ENCODE results near the gene MYL11.

MYL11 gene

GRCh38 chr16:30361180-30361579, 13.4 kb upstream of the MYL11 start:
- no peak overlapping the region for H3K4me3 ChIP-seq (ENCODE audit: insufficient read depth, low read length, poor library complexity, severe bottlenecking)
- no peak overlapping the region for H3K27ac ChIP-seq (ENCODE audit: low read depth, low read length)
- peaks cover 46% of the 10 kb centered on the region for H3K79me2 ChIP-seq (ENCODE audit: insufficient read depth, low read length)
- no peaks in the 10 kb centered on the region for H3K27me3 ChIP-seq (ENCODE audit: low read length)
- H2AFZ ChIP-seq (ENCODE audit: low read depth, low read length, severe bottlenecking) = no peak overlapping the region
- H3K9ac ChIP-seq (ENCODE audit: low read length) = no peak overlapping the region
- no peaks in the 10 kb centered on the region for H4K20me1 ChIP-seq (ENCODE audit: low read depth, low read length)
- no peaks in the 10 kb centered on the region for H3K9me3 ChIP-seq (ENCODE audit: insufficient read depth, low read length)
- peaks cover 12% of the 10 kb centered on the region for H3F3A ChIP-seq (ENCODE audit: insufficient read depth)
- no peaks in the 10 kb centered on the region for H3K9me2 ChIP-seq (replicated peaks; ENCODE audit: insufficient read depth, low read length)
- peaks cover 5% of the 10 kb centered on the region; the same call in 1 of the 2 replicates for H3K36me3 ChIP-seq (ENCODE audit: low read length)
- TF ChIP-seq EZH2phosphoT487 (conservative IDR thresholded peaks at IDR 0.05; ENCODE audit: low read length) (no peak), CTCF (IDR thresholded peaks at IDR 0.05; ENCODE audit: insufficient read depth, low read length, poor library complexity, severe bottlenecking) (no peak)
- H3K4me2 ChIP-seq (ENCODE audit: low read depth, low read length, poor library complexity, severe bottlenecking) = no peak overlapping the region

- no peak for TF ChIP-seq CTCF (IDR thresholded peaks at IDR 0.05; ENCODE audit: insufficient read depth, low read length, poor library complexity, severe bottlenecking)
- no peak for TF ChIP-seq EZH2phosphoT487 (conservative IDR thresholded peaks at IDR 0.05; ENCODE audit: low read length)
- Histone ChIP-seq H3K4me3 (ENCODE audit: insufficient read depth, low read length, poor library complexity, severe bottlenecking) (no peak overlapping the region), H2AFZ (ENCODE audit: low read depth, low read length, severe bottlenecking) (no peak overlapping the region), H3K9me3 (ENCODE audit: insufficient read depth, low read length) (no peaks in the 10 kb centered on the region), H3F3A (ENCODE audit: insufficient read depth) (no peaks in the 10 kb centered on the region), H3K4me2 (ENCODE audit: low read depth, low read length, poor library complexity, severe bottlenecking) (no peak overlapping the region), H3K27me3 (ENCODE audit: low read length) (no peaks in the 10 kb centered on the region), H4K20me1 (ENCODE audit: low read depth, low read length) (no peaks in the 10 kb centered on the region; the same call in 1 of the 2 replicates), H3K79me2 (ENCODE audit: insufficient read depth, low read length) (peaks cover 83% of the 10 kb centered on the region), H3K9ac (ENCODE audit: low read length) (no peak overlapping the region), H3K36me3 (ENCODE audit: low read length) (peaks cover 5% of the 10 kb centered on the region; the same call in 1 of the 2 replicates), H3K9me2 (replicated peaks; ENCODE audit: insufficient read depth, low read length) (no peaks in the 10 kb centered on the region), H3K27ac (ENCODE audit: low read depth, low read length) (no peak overlapping the region)
These were observed 9.4 kb upstream of the MYL11 start for GRCh38 chr16:30365200-30365599.

- no peak overlapping the region for H3K27ac ChIP-seq (ENCODE audit: low read depth, low read length)
- H4K20me1 ChIP-seq (ENCODE audit: low read depth, low read length) = no peaks in the 10 kb centered on the region; the same call in 1 of the 2 replicates
- peaks cover 3% of the 10 kb centered on the region; the same call in 1 of the 2 replicates for H3F3A ChIP-seq (ENCODE audit: insufficient read depth)
- H3K9me3 ChIP-seq (ENCODE audit: insufficient read depth, low read length) = no peaks in the 10 kb centered on the region
- TF ChIP-seq CTCF (IDR thresholded peaks at IDR 0.05; ENCODE audit: insufficient read depth, low read length, poor library complexity, severe bottlenecking) (no peak), EZH2phosphoT487 (conservative IDR thresholded peaks at IDR 0.05; ENCODE audit: low read length) (no peak)
- H3K4me3 ChIP-seq (ENCODE audit: insufficient read depth, low read length, poor library complexity, severe bottlenecking) = no peak overlapping the region
- peak overlapping the region; percentile 83 for H3K4me2 ChIP-seq (ENCODE audit: low read depth, low read length, poor library complexity, severe bottlenecking)
- H2AFZ ChIP-seq (ENCODE audit: low read depth, low read length, severe bottlenecking) = no peak overlapping the region
- H3K27me3 ChIP-seq (ENCODE audit: low read length) = no peaks in the 10 kb centered on the region
- H3K9me2 ChIP-seq (replicated peaks; ENCODE audit: insufficient read depth, low read length) = no peaks in the 10 kb centered on the region
- peaks cover 77% of the 10 kb centered on the region for H3K79me2 ChIP-seq (ENCODE audit: insufficient read depth, low read length)
- peaks cover 5% of the 10 kb centered on the region; the same call in 1 of the 2 replicates for H3K36me3 ChIP-seq (ENCODE audit: low read length)
- H3K9ac ChIP-seq (ENCODE audit: low read length) = peak overlapping the region; percentile 96; the same call in 1 of the 2 replicates
These were observed 8.1 kb upstream of the MYL11 start for GRCh38 chr16:30366511-30366910.
